Activated naive CD8-positive, alpha-beta T cell treated with anti-CD3 and anti-CD28 coated beads, Interleukin-2, amount 10 ng/mL, durations not matched to agents 7 days and 5 days (primary cell): Measurements from ENCODE around the gene FBLN2. TPM values are rescaled to one million over a fixed set of nuclear protein-coding genes. Genes with fewer than 3 reads are reported as not detected.
"Not testable (repeated sequence)": the region's sequence is repeated elsewhere in the genome, so short reads cannot be mapped to it uniquely, and the experiment has no call there.

Source experiments
- ATAC-seq: fragments of 150-1000 bp; cut with Tn5 transposase; one replicate; pipeline ENCODE4 v1.10.0; 2021; ENCODE audit warnings: low read depth, moderate library complexity
- POLR2A ChIA-PET: fragments of 350-600 bp; sonication (Branson Sonifier 250); formaldehyde crosslinking; loops from one replicate; lab custom pipeline; 2021; ENCODE audit warnings: antibody characterized with exemption; lab: Charles Lee
- DNase-seq: peaks from one replicate; pipeline ENCODE4 v3.0.0; 2021
- H3K27ac Mint-ChIP-seq: one replicate; pipeline ENCODE4 v1.8.0; 2022; ENCODE audit warnings: mild to moderate bottlenecking, mixed read lengths
- H3K27me3 Mint-ChIP-seq: one replicate; pipeline ENCODE4 v1.8.0; 2022; ENCODE audit warnings: mild to moderate bottlenecking, moderate library complexity, mixed read lengths
- H3K36me3 Mint-ChIP-seq: one replicate; pipeline ENCODE4 v1.8.0; 2021; ENCODE audit warnings: mild to moderate bottlenecking, mixed read lengths
- H3K4me1 Mint-ChIP-seq: one replicate; pipeline ENCODE4 v1.8.0; 2021; ENCODE audit warnings: mixed read lengths
- H3K4me3 Mint-ChIP-seq: one replicate; pipeline ENCODE4 v1.8.0; 2022; ENCODE audit warnings: mild to moderate bottlenecking, moderate library complexity, mixed read lengths
- H3K9me3 Mint-ChIP-seq: one replicate; pipeline ENCODE4 v1.8.0; 2021; ENCODE audit warnings: mixed read lengths
- total RNA-seq, 2 experiments: library from RNA; stranded (reverse); gene quantifications; one replicate each; pipeline ENCODE4 v1.2.3, GENCODE V29; 2021

FBLN2 gene
- total RNA-seq, 2 experiments from 2014 or later, result 2.6 to 2.7 TPM

DNA sequence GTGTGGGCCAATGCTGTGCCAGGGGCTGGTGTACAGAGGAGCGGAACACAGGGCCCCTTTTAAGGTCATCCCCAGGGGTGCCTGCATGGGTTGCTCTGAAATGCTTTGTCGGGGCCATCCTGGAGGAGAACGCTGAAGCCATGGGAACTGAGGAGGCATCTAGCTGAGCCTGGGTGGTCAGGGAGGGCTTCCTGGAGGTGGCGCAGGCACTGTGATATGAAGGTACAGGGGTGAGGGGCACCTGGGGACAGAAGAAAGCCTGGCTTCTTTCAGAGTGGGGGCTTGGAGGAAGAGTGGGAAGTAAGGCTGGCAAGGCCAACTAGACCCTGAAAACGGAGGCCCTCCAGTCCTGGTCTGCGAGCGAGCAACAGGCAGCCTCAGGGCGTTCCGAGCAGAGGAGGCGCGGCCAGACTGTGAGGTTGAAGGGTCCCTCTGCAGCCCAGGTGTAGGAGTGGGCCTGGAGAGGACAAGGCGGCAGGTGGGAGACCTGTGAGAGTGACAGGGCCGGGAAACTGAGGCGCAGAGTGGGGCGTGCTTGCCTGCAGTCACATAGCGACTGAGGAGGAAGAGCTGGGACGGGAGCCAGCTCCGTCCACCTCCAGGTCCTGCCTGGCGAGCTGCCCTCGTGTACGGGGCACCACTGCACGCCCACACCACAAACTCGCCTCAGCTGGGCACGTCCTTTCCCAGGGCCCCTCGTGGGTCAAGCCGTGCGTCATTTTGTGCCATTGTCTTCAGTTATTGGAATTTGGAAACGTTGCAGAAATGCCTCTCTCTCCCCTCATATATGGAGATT lies 4.1 kb downstream of the FBLN2 start:
- no peaks in the 10 kb centered on the region for H3K9me3 Mint-ChIP-seq
- no peaks in the 10 kb centered on the region for H3K36me3 Mint-ChIP-seq
- DNase-seq (no peak), ATAC-seq (no peak)
- peaks cover 13% of the 10 kb centered on the region for H3K4me1 Mint-ChIP-seq
- H3K27me3 Mint-ChIP-seq, result peaks cover 33% of the 10 kb centered on the region
- no peak overlapping the region for H3K27ac Mint-ChIP-seq
- POLR2A ChIA-PET, result no interaction called here
- H3K4me3 Mint-ChIP-seq, result no peak overlapping the region

DNA sequence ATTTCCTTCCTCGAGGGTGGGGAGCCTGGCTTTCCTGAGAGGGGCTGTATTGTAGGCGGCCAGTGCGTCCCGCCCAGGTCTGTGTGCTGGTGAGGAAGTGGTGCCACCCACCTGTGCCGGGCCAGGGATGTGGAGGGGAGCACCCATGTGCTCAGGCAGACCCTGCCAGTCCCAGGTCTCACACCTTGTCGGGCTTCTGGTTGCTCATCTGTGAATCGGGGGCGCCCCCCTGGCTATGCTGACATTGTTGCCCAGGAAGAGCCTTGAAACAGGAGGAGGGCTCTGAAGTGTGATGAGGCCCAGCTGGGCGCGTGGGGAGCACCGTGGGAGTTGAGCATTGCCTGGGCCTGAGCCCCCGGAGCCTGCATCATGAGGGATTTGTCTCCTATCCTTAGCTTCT lies 4.8 kb downstream of the FBLN2 start:
- no peak for DNase-seq
- H3K4me1 Mint-ChIP-seq, result peaks cover 10% of the 10 kb centered on the region
- no peaks in the 10 kb centered on the region for H3K9me3 Mint-ChIP-seq
- ATAC-seq, result no peak
- H3K27ac Mint-ChIP-seq, result no peak overlapping the region
- H3K36me3 Mint-ChIP-seq, result no peaks in the 10 kb centered on the region
- no peak overlapping the region for H3K4me3 Mint-ChIP-seq
- H3K27me3 Mint-ChIP-seq, result peaks cover 27% of the 10 kb centered on the region
- POLR2A ChIA-PET, result no interaction called here

DNA sequence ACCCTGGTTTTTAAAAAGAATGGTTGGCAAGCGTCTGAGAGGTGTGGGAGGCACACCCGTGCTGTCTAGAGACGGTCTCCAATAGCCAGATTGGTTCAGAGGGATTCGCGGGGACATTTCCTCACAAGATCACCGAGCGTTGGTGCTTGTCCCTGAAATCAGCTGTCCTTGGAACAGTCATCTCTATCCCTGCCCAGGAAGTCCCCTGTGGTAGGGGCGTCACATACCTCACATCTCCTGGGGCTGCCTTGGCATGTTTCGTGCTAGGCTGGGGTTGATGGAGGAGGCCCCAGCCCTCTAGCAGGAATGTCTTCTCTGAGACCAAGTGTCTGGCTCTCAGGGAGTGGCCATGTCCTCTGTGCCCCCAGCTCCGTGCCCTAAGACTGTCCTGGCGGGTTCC lies 6.8 kb downstream of the FBLN2 start:
- peaks cover 5% of the 10 kb centered on the region for H3K4me1 Mint-ChIP-seq
- POLR2A ChIA-PET, result no interaction called here
- H3K27ac Mint-ChIP-seq, result no peak overlapping the region
- H3K36me3 Mint-ChIP-seq, result no peaks in the 10 kb centered on the region
- ATAC-seq (no peak), DNase-seq (no peak)
- H3K4me3 Mint-ChIP-seq, result no peak overlapping the region
- H3K27me3 Mint-ChIP-seq, result peaks cover 25% of the 10 kb centered on the region
- H3K9me3 Mint-ChIP-seq, result no peaks in the 10 kb centered on the region

DNA sequence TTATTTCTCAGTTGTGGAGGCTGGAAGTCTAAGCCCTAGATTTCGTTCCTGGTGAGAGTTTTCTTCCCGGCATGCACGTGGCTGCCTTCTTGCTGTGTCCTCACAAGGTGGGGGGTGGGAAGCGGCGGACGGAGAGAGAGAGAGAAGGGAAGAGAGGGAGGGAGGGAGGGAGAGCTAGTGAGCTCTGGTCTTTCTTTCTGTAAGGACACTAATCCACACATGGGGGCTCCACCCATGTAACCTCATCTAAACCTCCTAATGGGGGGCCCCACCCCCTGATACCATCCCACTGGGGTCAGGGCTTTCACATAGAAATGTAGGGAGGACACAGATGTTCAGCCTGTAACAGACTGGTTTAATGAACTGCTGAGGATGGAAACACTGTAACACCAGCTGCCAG lies 7.3 kb downstream of the FBLN2 start:
- Mint-ChIP-seq H3K4me1 (peaks cover 5% of the 10 kb centered on the region), H3K36me3 (no peaks in the 10 kb centered on the region), H3K27ac (no peak overlapping the region), H3K4me3 (no peak overlapping the region), H3K9me3 (no peaks in the 10 kb centered on the region), H3K27me3 (peaks cover 26% of the 10 kb centered on the region)
- no peak for ATAC-seq
- no peak for DNase-seq
- POLR2A ChIA-PET, result no interaction called here

DNA sequence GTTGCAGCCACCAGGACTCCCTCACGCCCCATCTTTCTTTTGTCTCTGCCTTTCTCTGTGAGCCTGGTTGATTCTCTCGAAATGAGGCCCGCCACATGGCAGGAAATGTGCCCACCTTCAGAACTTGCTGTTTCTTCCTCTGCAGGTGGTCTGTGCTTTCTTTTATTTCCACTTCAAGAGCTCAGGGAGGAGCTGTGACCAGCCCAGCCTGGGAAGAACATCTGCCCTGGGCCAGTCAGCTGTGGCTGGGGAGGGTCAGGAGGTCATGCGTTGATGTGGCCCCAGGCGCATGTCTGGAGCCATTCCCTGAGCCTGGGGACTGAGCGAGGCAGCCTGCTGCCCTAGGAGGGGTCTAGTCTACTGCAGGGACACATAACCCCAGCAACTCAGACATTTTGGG lies 8.0 kb downstream of the FBLN2 start:
- peaks cover 5% of the 10 kb centered on the region for H3K4me1 Mint-ChIP-seq
- POLR2A ChIA-PET, result no interaction called here
- no peak for DNase-seq
- no peaks in the 10 kb centered on the region for H3K36me3 Mint-ChIP-seq
- H3K4me3 Mint-ChIP-seq, result no peak overlapping the region
- no peak for ATAC-seq
- peaks cover 30% of the 10 kb centered on the region for H3K27me3 Mint-ChIP-seq
- H3K9me3 Mint-ChIP-seq, result no peaks in the 10 kb centered on the region
- H3K27ac Mint-ChIP-seq, result no peak overlapping the region

DNA sequence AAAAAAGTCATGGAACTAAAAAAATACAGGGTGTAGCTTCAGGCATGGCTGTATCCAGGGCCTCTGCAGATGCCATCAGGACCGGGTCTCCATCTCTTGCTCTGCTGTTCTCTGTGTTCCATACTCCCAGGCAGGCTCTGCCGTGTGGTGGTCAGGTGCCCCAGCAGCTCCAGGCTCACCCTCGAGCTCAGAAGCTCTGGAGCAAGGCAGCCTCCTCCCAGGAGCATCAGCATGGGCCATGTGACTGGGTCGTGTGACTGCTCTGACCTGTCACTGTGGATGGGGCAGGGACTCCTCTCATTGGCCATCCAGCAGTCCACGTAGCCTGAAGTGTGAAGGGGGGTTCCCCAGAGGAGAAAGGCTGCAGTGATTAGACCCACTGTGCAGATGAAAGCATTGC lies 8.5 kb downstream of the FBLN2 start:
- Mint-ChIP-seq H3K4me1 (peaks cover 5% of the 10 kb centered on the region), H3K27me3 (peaks cover 27% of the 10 kb centered on the region), H3K9me3 (no peaks in the 10 kb centered on the region), H3K36me3 (no peaks in the 10 kb centered on the region), H3K27ac (no peak overlapping the region), H3K4me3 (no peak overlapping the region)
- DNase-seq (no peak), ATAC-seq (no peak)
- POLR2A ChIA-PET, result no interaction called here

DNA sequence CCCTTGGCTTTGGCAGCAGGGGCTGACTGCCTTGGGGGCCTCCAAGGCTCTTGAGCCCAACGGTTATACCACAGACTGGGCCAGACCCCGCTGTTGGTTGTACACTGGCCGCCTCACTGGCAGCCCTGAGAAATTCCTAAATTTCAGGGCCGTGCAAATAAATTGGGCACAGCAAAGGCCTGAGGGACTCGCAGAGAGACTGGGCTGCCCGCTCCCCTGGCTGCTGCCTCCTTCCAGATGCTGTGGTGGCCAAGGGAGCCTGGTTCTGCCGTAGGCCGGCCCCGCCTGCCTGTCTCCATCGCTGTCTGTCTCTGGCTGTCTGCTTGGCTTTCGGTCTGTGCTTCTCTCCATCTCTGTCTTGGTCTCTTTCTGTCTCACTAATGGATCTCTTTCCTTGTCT lies 9.0 kb downstream of the FBLN2 start:
- DNase-seq (no peak), ATAC-seq (no peak)
- H3K27me3 Mint-ChIP-seq, result peaks cover 25% of the 10 kb centered on the region
- POLR2A ChIA-PET, result no interaction called here
- H3K27ac Mint-ChIP-seq, result no peak overlapping the region
- H3K4me1 Mint-ChIP-seq, result peaks cover 5% of the 10 kb centered on the region
- no peaks in the 10 kb centered on the region for H3K36me3 Mint-ChIP-seq
- no peaks in the 10 kb centered on the region for H3K9me3 Mint-ChIP-seq
- H3K4me3 Mint-ChIP-seq, result no peak overlapping the region

DNA sequence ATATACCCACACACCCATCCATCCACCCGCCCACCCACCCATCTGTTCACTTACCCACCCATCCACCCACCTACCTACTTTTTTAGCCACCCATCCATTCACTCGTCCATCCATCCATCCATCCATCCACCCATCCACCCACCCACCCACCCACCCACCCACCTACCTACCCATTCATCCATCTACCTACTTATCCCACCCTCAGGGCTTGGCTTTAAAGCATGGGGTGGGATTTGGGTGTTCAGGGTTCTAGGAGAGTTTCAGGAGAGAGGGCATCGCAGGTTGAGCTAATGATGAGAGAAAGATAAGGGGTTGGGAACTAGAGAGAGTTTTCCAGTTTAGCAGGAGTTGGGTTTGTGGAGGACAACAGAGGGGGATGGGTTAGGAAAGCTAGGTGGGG lies 9.7 kb downstream of the FBLN2 start:
- no peak for DNase-seq
- ATAC-seq, result no peak
- Mint-ChIP-seq H3K4me3 (no peak overlapping the region), H3K36me3 (peaks cover 1% of the 10 kb centered on the region), H3K9me3 (no peaks in the 10 kb centered on the region), H3K27ac (no peak overlapping the region), H3K4me1 (peaks cover 5% of the 10 kb centered on the region), H3K27me3 (peaks cover 21% of the 10 kb centered on the region)
- POLR2A ChIA-PET, result interaction anchor here (1.1 kb wide), 1 partner anchor 14 kb away, joined by 4 read pairs; no protein-coding TSS in a partner anchor

DNA sequence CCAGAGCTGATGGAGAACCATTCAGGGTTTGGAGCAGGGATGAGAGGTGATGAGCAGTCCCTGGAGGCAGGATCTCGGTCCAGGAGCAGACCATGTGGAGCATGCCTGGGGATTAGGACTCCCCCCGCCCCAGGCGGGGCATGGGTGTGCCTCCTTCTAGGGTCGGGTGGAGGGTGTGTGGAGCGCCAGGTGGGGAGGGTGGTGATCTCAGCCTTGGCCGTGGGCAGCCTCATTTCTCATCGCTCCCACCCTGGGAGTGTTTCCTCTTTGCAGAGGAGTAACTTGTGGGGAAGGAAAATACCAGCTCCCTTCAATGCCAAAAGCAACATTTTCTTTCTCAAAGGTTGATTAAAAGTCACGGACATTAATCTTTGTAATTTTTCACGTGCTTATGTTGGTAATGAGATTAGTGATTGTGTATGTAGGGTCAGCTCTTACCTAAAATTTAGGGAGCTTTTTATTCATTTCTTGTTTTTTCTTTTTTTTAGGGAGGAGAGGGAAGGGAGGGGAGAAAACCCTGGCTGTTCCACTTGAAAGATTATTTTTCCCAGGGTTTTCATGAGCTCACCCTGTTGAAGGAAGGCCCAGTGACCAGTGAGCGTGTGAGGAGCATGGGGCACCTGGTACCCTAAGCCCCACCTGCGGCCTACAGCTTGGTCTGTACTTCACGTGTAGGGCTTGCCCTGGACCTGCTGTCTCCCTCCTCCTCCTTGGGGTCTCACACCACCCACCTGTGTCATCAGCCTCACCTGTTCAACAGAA lies 11.0 kb downstream of the FBLN2 start:
- POLR2A ChIA-PET, result no interaction called here

DNA sequence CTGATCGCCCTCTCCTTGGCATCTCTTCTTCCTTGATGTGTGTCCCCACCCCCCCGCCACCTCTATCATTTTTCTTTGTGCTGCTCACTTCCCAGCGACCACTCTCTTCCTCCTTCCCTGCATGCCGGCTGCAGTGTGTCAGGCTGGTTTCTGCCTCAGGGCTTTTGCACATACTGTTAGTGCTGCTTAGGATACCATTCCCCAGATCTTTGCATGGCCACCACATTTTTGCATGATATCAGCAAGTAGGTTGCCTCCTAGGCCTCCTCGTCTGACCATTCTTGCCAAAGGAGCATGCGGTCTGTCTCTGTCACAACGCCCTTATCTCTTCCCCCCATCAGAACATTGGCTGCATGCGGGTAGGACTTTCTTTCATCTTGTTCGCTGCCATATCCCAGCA lies 12.5 kb downstream of the FBLN2 start:
- peaks cover 14% of the 10 kb centered on the region for H3K27me3 Mint-ChIP-seq
- POLR2A ChIA-PET, result no interaction called here
- no peaks in the 10 kb centered on the region for H3K9me3 Mint-ChIP-seq
- no peak overlapping the region for H3K4me3 Mint-ChIP-seq
- no peak for ATAC-seq
- no peak overlapping the region for H3K27ac Mint-ChIP-seq
- peaks cover 14% of the 10 kb centered on the region for H3K4me1 Mint-ChIP-seq
- H3K36me3 Mint-ChIP-seq, result peaks cover 1% of the 10 kb centered on the region
- no peak for DNase-seq

More for the DNA sequence above, 11.0 kb downstream of the FBLN2 start:
- H3K27ac Mint-ChIP-seq, result no peak overlapping the region
- DNase-seq (no peak), ATAC-seq (no peak)
- H3K4me3 Mint-ChIP-seq, result no peak overlapping the region
- peaks cover 1% of the 10 kb centered on the region for H3K36me3 Mint-ChIP-seq
- peaks cover 14% of the 10 kb centered on the region for H3K27me3 Mint-ChIP-seq
- H3K4me1 Mint-ChIP-seq, result peaks cover 14% of the 10 kb centered on the region
- no peaks in the 10 kb centered on the region for H3K9me3 Mint-ChIP-seq

DNA sequence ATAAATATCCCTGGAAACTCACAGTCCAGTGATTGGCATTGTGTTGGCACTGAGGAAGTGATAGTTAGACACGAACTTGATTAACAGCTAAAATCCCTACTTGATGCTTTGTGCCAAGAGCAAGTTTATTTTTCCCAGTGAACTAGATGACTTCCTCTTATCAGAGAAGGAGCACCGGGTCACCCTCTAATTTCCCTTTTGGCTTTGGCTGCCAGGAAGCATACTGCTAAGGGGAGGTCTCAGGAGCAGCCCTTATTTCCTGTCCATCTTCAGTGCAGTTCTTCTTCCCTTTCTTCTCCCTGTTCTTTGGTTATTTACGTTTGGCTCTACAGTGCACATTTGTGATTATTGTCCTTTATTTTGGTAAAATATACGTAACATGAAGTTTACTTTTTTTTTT lies 13.0 kb downstream of the FBLN2 start:
- DNase-seq, result no peak
- Mint-ChIP-seq H3K27me3 (peaks cover 14% of the 10 kb centered on the region), H3K4me1 (peaks cover 12% of the 10 kb centered on the region), H3K27ac (no peak overlapping the region), H3K9me3 (no peaks in the 10 kb centered on the region), H3K4me3 (no peak overlapping the region), H3K36me3 (peaks cover 1% of the 10 kb centered on the region)
- POLR2A ChIA-PET, result no interaction called here
- no peak for ATAC-seq

DNA sequence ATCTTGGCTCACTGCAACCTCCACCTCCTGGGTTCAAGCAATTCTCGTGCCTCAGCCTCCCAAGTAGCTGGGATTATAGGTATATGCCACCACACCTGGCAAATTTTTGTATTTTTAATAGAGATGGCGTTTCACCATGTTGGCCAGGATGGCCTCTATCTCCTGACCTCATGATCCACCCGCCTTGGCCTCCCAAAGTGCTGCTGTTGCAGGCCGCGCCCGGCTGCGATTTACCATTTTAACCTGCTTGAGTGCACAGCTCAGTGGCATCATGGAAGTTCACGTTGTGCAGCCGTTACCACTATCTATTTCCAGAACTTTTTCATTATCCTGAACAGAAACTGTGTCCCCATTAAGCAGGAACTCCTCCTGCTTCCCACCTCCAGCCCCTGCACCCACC lies 13.5 kb downstream of the FBLN2 start:
- H3K4me3 Mint-ChIP-seq, H3K27ac Mint-ChIP-seq, H3K9me3 Mint-ChIP-seq, ATAC-seq, POLR2A ChIA-PET, H3K36me3 Mint-ChIP-seq, DNase-seq: not testable (repeated sequence)
- Mint-ChIP-seq H3K4me1 (peaks cover 11% of the 10 kb centered on the region), H3K27me3 (peaks cover 14% of the 10 kb centered on the region)

DNA sequence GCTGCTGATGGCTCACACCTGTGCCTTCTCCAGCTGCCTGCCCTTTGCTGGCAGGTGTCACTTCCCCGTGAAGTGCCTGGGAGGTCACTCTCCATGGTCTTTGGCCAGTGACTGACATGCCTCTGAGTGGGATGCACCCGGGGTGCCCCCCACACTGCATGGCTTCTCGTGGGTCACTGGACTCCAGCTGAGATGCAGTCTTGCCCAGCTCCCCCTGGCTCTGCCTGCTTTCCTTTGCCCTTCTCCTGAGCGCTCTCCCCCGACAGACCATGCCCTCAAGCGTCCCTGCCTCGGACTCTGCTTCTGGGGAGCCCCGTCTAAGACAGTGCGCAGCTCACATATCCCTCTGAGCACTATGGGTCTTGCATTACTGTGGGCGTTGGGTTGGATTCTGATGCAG lies 14.4 kb downstream of the FBLN2 start:
- H3K4me1 Mint-ChIP-seq, result peaks cover 11% of the 10 kb centered on the region
- ATAC-seq, result no peak
- POLR2A ChIA-PET, result no interaction called here
- no peaks in the 10 kb centered on the region for H3K9me3 Mint-ChIP-seq
- H3K27me3 Mint-ChIP-seq, result peaks cover 14% of the 10 kb centered on the region
- no peak overlapping the region for H3K4me3 Mint-ChIP-seq
- peaks cover 1% of the 10 kb centered on the region for H3K36me3 Mint-ChIP-seq
- H3K27ac Mint-ChIP-seq, result no peak overlapping the region
- DNase-seq, result no peak

DNA sequence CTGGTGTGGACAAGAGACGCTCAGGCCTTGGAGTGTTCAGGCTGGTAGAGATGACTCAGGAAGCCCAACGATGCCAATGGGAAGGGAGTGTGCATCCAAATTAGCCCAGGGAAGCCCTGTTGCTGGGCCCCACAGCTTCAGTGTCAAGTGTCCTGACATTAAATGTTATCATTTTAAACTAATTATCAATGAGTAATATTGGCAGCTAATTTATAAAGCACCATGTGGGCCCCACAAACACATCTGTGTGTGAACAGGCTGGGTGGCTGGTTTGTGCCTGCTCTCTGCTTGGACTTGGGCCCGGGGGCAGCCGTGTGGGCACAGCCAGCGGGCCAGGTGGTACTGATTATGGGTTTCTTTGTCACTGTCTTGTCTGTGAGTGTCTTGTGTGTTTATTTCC lies 15.0 kb downstream of the FBLN2 start:
- ATAC-seq (no peak), DNase-seq (no peak)
- Mint-ChIP-seq H3K27me3 (peaks cover 14% of the 10 kb centered on the region), H3K9me3 (no peaks in the 10 kb centered on the region), H3K27ac (no peak overlapping the region), H3K4me1 (peaks cover 11% of the 10 kb centered on the region), H3K36me3 (peaks cover 1% of the 10 kb centered on the region), H3K4me3 (no peak overlapping the region)
- POLR2A ChIA-PET, result no interaction called here
